ENCODE data around the gene CILP2. TPM values are rescaled to one million over a fixed set of nuclear protein-coding genes. Genes with fewer than 3 reads are reported as not detected.

CILP2 gene
- total RNA-seq, 1 donor from 2014 or later, result 1.0 TPM

DNA sequence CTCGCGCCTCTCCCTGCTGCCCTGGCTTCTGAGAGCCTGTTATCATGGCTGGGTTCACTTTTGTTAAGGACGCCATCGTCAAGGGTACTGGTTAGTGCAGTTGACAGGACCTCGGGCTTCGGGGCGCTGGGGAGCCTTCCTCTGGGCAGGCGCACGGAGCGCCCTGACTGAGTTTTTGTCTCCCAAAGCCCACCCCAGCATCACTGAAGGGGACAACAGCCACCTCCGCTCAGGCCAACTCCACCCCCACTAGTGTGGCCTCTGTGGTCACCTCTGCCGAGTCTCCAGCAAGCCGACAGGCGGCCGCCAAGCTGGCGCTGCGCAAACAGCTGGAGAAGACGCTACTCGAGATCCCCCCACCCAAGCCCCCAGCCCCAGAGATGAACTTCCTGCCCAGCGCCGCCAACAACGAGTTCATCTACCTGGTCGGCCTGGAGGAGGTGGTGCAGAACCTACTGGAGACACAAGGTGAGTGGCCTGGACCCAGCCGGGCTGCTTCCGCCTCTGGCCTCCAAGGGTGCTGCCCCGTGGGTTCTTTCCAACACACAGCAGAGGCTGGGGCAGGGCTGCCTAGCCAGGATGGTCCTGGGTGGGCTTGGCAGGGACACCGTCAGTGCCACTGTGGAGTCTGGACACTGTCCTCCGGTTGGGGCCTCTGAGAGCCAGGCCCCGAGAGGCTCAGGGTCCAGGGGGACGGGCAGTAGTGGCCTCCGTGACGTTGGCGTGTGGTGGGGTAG is 39.6 kb upstream of the CILP2 start:
- Histone ChIP-seq H3K4me2 (no peak overlapping the region), H3K9ac (no peak overlapping the region), H3K79me2 (ENCODE audit: low read depth) (peaks cover 12% of the 10 kb centered on the region), H3K9me3 (ENCODE audit: low read depth) (no peaks in the 10 kb centered on the region), H3K36me3 (no peaks in the 10 kb centered on the region), H3K27ac (no peak overlapping the region), H3K4me1 (no peaks in the 10 kb centered on the region), H3K4me3 (no peak overlapping the region), H3K27me3 (no peaks in the 10 kb centered on the region), H2AFZ (replicated peaks) (no peak overlapping the region), H3F3A (ENCODE audit: low read depth) (no peaks in the 10 kb centered on the region), H4K20me1 (ENCODE audit: low read depth) (peaks cover 2% of the 10 kb centered on the region)
- TF ChIP-seq EZH2phosphoT487 (IDR thresholded peaks at IDR 0.05), result no peak
- no peak for TF ChIP-seq CTCF (IDR thresholded peaks at IDR 0.05)
- no peak for TF ChIP-seq EZH2 (IDR thresholded peaks at IDR 0.05)
- H3K27me3 Mint-ChIP-seq (ENCODE audit: insufficient read depth, low read depth), result peaks cover 2% of the 10 kb centered on the region
- no peak for DNase-seq (ENCODE audit: low spot score)
- H3K36me3 Mint-ChIP-seq, result peaks cover 25% of the 10 kb centered on the region
- peaks cover 2% of the 10 kb centered on the region for H3K4me1 Mint-ChIP-seq
- no peaks in the 10 kb centered on the region for H3K9me3 Mint-ChIP-seq
- no peak overlapping the region for H3K27ac Mint-ChIP-seq
- H3K4me3 Mint-ChIP-seq, result no peak overlapping the region

GRCh38 chr19:19499272-19499995 is 38.6 kb upstream of the CILP2 start:
- Histone ChIP-seq H3F3A (ENCODE audit: low read depth) (no peaks in the 10 kb centered on the region), H2AFZ (replicated peaks) (no peak overlapping the region), H3K79me2 (ENCODE audit: low read depth) (peaks cover 4% of the 10 kb centered on the region), H4K20me1 (ENCODE audit: low read depth) (peaks cover 2% of the 10 kb centered on the region), H3K27me3 (no peaks in the 10 kb centered on the region), H3K4me3 (no peak overlapping the region), H3K9ac (no peak overlapping the region), H3K36me3 (no peaks in the 10 kb centered on the region), H3K4me1 (no peaks in the 10 kb centered on the region), H3K27ac (no peak overlapping the region), H3K9me3 (ENCODE audit: low read depth) (no peaks in the 10 kb centered on the region), H3K4me2 (no peak overlapping the region)
- no peaks in the 10 kb centered on the region for H3K4me1 Mint-ChIP-seq
- no peaks in the 10 kb centered on the region for H3K9me3 Mint-ChIP-seq
- H3K27ac Mint-ChIP-seq, result no peak overlapping the region
- H3K4me3 Mint-ChIP-seq, result no peak overlapping the region
- H3K36me3 Mint-ChIP-seq, result peaks cover 30% of the 10 kb centered on the region
- H3K27me3 Mint-ChIP-seq (ENCODE audit: insufficient read depth, low read depth), result peaks cover 2% of the 10 kb centered on the region
- TF ChIP-seq CTCF (IDR thresholded peaks at IDR 0.05) (no peak), EZH2phosphoT487 (IDR thresholded peaks at IDR 0.05) (no peak), EZH2 (IDR thresholded peaks at IDR 0.05) (no peak)
- DNase-seq (ENCODE audit: low spot score), result no peak

- no peak for DNase-seq (ENCODE audit: low spot score)
- no peak for TF ChIP-seq EZH2phosphoT487 (IDR thresholded peaks at IDR 0.05)
- no peak for TF ChIP-seq CTCF (IDR thresholded peaks at IDR 0.05)
- no peak for TF ChIP-seq EZH2 (IDR thresholded peaks at IDR 0.05)
- H3K9me3 ChIP-seq (ENCODE audit: low read depth), result no peaks in the 10 kb centered on the region
- no peak overlapping the region for H3K9ac ChIP-seq
- H3K36me3 ChIP-seq, result no peaks in the 10 kb centered on the region
- H3K4me3 Mint-ChIP-seq, result no peak overlapping the region
- no peak overlapping the region for H3K27ac ChIP-seq
- H3K9me3 Mint-ChIP-seq, result no peaks in the 10 kb centered on the region
- H3K4me2 ChIP-seq, result no peak overlapping the region
- no peak overlapping the region for H3K4me3 ChIP-seq
- H3K27me3 Mint-ChIP-seq (ENCODE audit: insufficient read depth, low read depth), result peaks cover 2% of the 10 kb centered on the region
- no peaks in the 10 kb centered on the region for H3K27me3 ChIP-seq
- no peaks in the 10 kb centered on the region for H3K4me1 ChIP-seq
- no peaks in the 10 kb centered on the region for H3F3A ChIP-seq (ENCODE audit: low read depth)
- no peak overlapping the region for H2AFZ ChIP-seq (replicated peaks)
- H4K20me1 ChIP-seq (ENCODE audit: low read depth), result peaks cover 2% of the 10 kb centered on the region
- H3K79me2 ChIP-seq (ENCODE audit: low read depth), result no peaks in the 10 kb centered on the region
- peaks cover 30% of the 10 kb centered on the region for H3K36me3 Mint-ChIP-seq
- no peak overlapping the region for H3K27ac Mint-ChIP-seq
- H3K4me1 Mint-ChIP-seq, result no peaks in the 10 kb centered on the region
Measured at GRCh38 chr19:19500975-19501644, 37.0 kb upstream of the CILP2 start.

Data from neural progenitor cell (in vitro differentiated cells).